GM12875 (cell line): Measurements from ENCODE around the gene SLC9A9.
A peak's percentile ranks its signal among the peaks of the same experiment; 100 is the strongest.

Source experiments
- H3K4me3 ChIP-seq: one replicate; pipeline ENCODE4 v1.5.1; 2011; ENCODE audit warnings: low read depth, low read length, control low read depth
- CTCF ChIP-seq: IDR thresholded peaks from 2 replicates; pipeline ENCODE4 v1.5.1; 2011; ENCODE audit warnings: low read depth, mild to moderate bottlenecking, control low read depth, inconsistent platforms, low read length, moderate library complexity, borderline replicate concordance; ENCODE audit not compliant: insufficient read depth

SLC9A9 gene

GRCh38 chr3:143677430-143677829 is 170.8 kb downstream of the SLC9A9 start:
- no peak for TF ChIP-seq CTCF
- H3K4me3 ChIP-seq: no peak overlapping the region

GRCh38 chr3:143676747-143677146 is 171.5 kb downstream of the SLC9A9 start:
- H3K4me3 ChIP-seq: no peak overlapping the region
- no peak for TF ChIP-seq CTCF

GRCh38 chr3:143676021-143676420 is 172.2 kb downstream of the SLC9A9 start:
- no peak overlapping the region for H3K4me3 ChIP-seq
- no peak for TF ChIP-seq CTCF

- no peak overlapping the region for H3K4me3 ChIP-seq
- TF ChIP-seq CTCF: peak; percentile 79
Observed at GRCh38 chr3:143674100-143674968, 173.9 kb downstream of the SLC9A9 start.

DNA sequence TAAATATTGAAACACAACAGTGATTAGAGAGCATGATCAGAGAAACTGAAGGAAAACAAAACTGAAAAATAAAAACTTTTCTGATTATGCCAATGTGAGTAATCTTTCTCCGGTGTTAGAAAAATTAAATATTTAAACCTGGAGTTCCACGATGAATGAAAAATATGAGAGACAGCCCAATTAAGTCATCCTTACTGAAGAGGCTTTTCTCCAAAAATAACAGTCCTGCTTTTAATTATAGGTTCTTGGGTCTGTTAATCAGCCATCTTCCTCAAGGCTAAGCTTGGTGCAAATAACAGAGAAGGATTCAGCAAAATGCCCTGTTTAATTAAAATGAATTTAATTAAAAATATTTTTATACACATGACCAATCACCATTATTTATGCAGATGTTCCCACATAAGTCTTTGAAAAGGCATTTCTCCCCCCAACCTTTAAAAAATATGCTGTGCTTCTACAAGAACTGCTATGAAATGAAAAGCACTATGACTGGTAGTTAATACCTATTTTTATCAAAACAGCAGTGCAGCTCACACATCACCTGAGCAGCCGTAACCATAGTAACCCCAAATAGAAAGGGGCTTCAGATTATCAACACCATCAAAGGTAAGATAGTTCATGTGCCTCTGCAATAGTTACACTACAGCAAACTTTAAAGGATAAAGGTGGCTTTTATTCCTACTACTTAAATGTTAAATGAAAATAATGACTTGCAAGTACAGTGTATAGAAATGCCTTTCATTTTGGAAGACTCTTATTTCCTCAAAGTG is 175.7 kb downstream of the SLC9A9 start:
- no peak for TF ChIP-seq CTCF
- H3K4me3 ChIP-seq: no peak overlapping the region

- no peak for TF ChIP-seq CTCF
- no peak overlapping the region for H3K4me3 ChIP-seq
Observed at GRCh38 chr3:143671626-143672025, 176.6 kb downstream of the SLC9A9 start.
